Spleen (tissue), 7 donors: ENCODE results near the gene ACP2.

Experiments used
- POLR2AphosphoS5 ChIP-seq, 3 donors: sonication (generic); formaldehyde crosslinking; IDR thresholded peaks; one replicate each; pipeline ENCODE4 v1.5.1; 2017; ENCODE audit warnings: antibody characterized with exemption in 3 of 3
- TF ChIP-seq, protein P1 (sequence below), 11 experiments: fragments of 200-600 bp in 7 of 11; fragments of 450-650 bp in 4 of 11; sonication (generic) in 4 of 11; IDR thresholded peaks in 8 of 11; conservative IDR thresholded peaks in 3 of 11; 1 replicate in 7 of 11; 2 replicates in 4 of 11; pipeline versions ENCODE4 v1.4.0 to v1.8.0; 2016 to 2021; ENCODE audit warnings: antibody characterized with exemption in 11 of 11, inconsistent platforms in 4 of 11, mild to moderate bottlenecking in 1 of 11
- donor health status: DM: no; HTN: no; CAD: no; lungs with moderate emphysema.
- donor health status: DM: no; HTN: no; CAD: no.
- donor health status: DM: no; HTN: no; CAD: no.

DNA sequence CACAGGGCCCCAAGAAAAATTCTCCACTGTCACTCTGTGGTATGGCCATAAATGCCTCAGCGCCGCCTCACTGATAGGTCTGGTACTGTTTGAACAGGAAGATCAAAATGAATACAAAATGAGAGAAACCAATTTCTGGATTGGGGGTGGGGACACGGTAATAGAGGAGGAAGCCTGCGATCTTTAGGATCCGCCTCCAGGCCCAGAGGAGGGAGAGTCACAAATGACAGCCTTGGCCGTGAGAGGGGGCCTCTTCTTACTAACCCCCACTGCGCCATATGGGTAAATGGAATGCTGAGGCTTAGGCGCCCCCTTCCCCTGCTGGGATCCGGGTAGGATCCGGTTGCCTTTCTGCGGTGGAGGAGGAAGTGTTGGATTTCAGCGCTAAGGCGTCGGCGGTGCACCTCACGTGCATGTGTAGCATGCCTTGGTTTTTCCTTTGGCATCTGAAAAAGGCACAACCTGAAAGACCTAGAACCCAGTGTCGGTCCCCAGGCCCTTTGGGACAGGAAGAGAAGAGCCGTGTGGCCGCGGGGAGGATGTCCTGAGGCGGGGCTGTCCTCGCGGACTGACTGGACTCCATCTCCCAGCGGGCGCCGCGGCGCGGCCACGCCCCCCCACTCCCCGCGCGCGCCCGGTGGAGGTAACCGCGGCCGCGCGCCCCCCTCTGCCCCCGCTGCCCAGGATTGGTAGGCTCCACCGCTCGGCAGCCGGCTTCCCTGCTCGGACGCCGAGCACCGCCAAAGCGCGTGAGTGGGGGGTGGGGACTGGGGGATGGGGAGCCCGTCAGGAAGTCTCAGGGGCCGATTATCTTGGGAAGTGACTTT is 20.6 kb upstream of the ACP2 start:
- TF ChIP-seq, protein P1, sequence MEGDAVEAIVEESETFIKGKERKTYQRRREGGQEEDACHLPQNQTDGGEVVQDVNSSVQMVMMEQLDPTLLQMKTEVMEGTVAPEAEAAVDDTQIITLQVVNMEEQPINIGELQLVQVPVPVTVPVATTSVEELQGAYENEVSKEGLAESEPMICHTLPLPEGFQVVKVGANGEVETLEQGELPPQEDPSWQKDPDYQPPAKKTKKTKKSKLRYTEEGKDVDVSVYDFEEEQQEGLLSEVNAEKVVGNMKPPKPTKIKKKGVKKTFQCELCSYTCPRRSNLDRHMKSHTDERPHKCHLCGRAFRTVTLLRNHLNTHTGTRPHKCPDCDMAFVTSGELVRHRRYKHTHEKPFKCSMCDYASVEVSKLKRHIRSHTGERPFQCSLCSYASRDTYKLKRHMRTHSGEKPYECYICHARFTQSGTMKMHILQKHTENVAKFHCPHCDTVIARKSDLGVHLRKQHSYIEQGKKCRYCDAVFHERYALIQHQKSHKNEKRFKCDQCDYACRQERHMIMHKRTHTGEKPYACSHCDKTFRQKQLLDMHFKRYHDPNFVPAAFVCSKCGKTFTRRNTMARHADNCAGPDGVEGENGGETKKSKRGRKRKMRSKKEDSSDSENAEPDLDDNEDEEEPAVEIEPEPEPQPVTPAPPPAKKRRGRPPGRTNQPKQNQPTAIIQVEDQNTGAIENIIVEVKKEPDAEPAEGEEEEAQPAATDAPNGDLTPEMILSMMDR (IDR thresholded peaks at IDR 0.05 in 8 of 11, conservative IDR thresholded peaks at IDR 0.05 in 3 of 11): peak in 7 of 11 experiments; percentile 5 to 45 (median 22)
- peak; percentile 2 to 74 (median 68) for TF ChIP-seq POLR2AphosphoS5 (IDR thresholded peaks at IDR 0.05)
